ENCODE results near the gene TAX1BP3.

Gene TAX1BP3

DNA sequence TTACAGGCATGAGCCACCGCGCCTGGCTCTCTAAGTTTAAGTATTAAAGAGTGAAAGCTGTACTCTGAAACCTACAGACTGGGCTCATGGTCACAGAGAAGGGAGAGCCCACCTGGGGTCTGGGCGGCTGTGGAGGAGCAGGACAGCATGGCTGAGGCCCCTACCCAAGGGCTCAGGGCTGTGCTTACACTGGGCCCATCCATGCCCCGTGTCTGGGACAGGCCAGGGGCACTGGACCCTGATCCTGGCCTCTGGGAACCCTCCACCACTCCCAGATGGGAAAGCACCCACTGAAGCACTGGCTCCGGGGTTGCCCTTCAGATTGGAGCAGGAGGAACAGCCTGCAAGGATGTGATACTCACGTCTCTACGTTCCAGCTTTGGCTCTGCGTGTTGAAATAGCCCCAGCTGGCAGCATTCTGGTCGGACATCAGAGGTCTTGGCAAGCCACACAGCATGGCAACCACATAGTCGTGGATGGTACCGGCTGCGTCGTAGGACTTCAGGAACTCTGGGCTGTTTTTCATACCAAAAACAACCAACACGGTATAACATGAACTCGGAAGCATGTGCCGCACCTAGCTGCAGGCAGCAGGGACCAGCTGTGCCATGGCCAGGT is 45.3 kb downstream of the TAX1BP3 start:
- no peak for DNase-seq

- DNase-seq, result no peak
Measured at GRCh38 chr17:3621146-3621720, 47.1 kb downstream of the TAX1BP3 start.

- DNase-seq, result no peak
Measured at GRCh38 chr17:3615160-3615870, 53.1 kb downstream of the TAX1BP3 start.

GRCh38 chr17:3613124-3613523 is 55.3 kb downstream of the TAX1BP3 start:
- no peak for DNase-seq
